Retina (tissue), 1 donor: ENCODE measurements around the gene MT1A.
A peak's percentile ranks its signal among the peaks of the same experiment; 100 is the strongest.

ENCODE experiments used
- DNase-seq: peaks from one replicate; pipeline ENCODE4 v3.0.0-alpha.2; 2016

Gene MT1A

DNA sequence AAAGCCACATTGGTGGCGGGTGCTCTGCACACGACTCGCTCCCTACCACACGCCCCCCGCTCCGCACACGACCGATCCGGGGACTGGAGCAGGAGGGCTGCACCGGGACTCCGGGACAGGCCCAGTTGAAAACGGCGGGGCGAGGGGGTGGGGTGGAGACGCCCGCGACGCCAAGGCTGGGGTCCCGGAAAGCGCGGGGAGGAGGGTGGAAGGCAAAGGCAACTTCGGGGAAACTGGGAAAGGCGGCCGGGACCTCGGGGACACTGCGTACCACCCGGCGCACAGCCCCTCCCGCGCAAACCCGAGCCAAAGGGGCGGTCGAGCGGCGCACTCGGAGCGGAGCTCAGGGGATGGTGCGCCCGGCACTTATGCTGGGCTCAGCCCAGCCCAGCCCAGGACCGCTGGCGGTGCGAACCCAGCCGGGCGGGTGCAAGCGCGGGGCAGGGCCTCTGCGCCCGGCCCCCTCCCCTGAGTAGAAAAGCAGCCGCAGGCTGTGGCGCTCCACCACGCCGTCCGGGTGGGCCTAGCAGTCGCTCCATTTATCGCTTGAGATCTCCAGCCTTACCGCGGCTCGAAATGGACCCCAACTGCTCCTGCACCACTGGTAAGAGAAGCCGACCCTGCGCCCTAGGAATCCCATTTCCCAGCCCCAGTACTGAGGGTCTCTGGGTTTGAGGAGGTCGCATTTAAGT lies 6.2 kb upstream of the MT1A start, which contains the start of gene MT1M:
TSS of gene MT1M (plus strand) at position 504 of the 692 bp plus-strand sequence. CDS start at position 577, 73 bp downstream.
- peak; percentile 67 for DNase-seq

DNA sequence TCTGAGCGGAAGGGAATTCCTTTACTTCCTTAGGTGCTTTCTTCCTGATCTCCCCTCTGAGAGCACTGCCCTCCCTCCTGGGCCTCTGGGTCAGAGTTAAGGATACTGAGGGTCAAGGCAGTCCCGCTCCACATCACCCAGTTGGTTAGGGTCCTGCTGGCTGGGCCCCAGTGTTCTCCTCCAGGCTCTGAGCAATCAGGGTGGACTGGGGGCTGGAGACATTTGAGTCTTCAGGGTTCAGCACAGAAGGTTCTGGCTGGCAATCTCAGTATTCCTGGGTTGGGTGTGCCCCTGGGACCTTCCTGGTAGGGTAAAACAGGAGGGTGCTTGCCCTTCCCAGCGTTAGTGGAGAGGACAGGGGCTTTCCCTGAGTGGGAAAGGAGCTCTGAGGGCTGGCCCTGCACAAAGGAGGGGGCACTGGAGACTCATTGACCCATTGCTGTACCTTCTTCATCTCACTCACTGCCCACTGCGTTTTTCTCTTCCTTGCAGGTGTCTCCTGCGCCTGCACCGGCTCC lies 5.6 kb upstream of the MT1A start:
- no peak for DNase-seq

DNA sequence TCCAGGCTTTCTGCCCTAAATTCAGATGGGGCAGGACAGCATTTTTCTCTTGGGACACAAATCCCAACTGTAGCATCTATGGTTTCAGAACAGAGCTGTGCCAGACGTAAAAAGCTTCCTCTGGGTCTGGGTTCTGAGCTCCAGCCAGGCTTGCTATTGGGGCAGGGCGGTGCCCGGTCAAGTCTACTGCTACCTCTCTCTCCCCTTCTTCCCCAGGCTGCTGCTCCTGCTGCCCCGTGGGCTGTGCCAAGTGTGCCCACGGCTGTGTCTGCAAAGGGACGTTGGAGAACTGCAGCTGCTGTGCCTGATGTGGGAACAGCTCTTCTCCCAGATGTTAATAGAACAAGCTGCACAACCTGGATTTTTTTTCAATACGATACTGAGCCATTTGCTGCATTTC lies 4.9 kb upstream of the MT1A start:
- no peak for DNase-seq

DNA sequence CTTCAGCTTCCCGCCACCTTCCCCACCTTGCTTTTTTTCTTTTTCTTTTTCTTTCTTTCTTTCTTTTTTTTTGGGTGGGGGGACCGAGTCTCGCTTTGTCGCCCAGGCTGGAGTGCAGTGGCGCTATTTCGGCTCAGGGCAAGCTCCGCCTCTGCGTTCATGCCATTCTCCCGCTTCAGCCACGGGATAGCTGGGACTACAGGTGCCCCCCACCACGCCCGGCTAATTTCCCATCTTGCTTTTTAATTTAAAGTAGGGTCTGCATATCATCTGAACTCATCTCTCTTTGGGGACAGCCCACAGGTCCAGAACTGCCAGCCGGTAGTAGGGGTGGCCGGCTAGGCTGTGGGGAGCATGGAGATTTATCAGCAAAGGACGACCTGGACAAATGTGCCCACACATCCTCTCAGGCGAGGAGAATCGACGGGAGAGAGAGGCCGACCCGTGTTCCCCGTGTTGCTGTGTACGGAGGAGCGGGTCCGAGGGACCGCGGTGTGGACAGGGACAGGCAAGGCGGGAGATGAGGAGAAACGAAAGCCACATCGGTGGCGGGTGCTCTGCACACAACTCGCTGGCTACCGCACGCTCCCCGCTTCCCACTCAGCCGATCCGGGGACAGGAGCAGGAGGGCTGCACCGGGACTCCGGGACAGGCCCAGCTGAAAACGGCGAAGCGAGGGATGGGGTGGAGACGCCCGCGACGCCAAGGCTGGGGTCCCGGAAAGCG lies 3.6 kb upstream of the MT1A start:
- peak; percentile 47 for DNase-seq

DNA sequence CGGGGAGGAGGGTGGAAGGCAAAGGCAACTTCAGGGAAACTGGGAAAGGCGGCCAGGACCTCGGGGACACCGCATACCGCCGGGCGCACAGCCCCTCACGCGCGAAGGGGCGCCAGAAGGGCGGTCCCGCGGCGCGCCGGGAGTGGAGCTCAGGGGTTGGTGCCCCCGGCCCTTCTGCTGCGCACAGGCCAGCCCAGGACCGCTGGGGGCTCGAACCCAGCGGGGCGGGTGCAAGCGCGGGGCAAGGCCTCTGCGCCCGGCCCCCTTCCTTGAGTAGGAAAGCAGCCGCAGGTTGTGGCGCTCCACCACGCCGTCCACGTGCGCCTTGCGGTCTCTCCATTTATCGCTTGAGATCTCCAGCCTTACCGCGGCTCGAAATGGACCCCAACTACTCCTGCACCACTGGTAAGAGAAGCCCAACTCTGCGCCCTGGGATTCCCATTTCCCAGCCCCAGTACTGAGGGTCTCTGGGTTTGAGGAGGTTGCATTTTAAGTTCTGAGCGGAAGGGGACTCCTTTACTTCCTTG lies 3.0 kb upstream of the MT1A start:
- peak; percentile 51 for DNase-seq

DNA sequence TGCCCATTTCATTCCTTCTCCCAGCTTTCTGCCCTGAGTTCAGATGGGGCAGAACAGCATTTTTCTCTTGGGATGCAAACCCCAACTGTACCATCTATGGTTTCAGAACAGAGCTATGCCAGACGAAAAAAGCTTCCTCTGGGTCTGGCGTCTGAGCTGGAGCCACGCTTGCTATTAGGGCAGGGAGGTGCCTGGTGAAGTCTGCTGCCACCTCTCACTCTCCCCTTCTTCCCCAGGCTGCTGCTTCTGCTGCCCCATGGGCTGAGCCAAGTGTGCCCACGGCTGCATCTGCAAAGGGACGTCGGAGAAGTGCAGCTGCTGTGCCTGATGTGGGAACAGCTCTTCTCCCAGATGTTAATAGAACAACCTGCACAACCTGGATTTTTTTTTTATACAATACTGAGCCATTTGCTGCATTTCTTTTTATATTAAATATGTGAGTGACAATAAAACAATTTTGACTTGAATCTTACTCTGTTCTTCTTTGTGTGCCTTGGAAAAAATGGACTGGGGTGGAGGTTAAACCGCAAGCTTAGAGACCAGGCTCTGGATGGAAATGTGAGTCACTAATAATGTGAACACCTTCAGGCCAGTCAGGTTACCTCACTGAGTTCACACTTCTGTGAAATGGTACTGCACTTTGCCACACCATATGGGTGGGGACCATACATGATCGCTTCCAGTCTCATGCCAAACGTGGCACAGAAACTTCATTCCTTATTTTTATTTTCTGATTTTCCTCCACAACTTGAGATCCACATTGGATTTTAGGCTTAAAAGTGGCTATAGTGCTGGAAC lies 1.7 kb upstream of the MT1A start:
- no peak for DNase-seq

DNA sequence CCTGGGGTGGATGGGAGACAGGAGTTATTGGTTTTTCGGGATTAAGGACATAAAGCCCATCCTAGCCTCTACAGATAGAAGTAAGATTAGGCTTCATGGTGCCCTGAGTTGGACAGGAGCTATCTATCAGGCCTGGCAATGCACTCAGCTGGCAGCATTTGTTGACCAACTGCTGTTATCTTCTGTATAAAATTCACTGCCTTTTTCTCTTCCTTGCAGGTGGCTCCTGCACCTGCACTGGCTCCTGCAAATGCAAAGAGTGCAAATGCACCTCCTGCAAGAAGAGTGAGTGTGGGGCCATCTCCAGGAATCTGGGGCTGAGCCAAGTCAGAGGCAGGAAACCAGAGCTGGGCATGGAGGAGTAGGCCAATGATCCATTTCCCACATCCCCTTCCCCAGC lies 579 bp downstream of the MT1A start:
- DNase-seq: no peak

DNA sequence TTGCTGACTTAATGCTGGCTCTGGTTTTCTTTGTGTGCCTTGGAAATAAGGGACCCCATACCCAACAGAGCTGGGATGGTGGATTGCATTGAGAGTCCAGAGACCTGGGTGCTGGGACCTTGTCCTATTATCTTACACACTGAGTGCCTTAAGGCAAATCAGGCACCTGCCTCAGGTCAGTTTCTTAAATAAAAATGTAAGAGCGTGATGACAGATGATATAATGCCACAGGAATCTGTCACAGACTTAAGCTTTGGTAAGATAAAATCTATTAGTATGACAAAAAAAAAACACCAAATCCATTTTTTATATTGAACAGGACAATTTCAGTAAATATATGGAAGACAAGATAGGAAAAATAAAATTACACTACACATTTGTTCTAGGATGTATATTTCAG lies 1.6 kb downstream of the MT1A start:
- DNase-seq: no peak

DNA sequence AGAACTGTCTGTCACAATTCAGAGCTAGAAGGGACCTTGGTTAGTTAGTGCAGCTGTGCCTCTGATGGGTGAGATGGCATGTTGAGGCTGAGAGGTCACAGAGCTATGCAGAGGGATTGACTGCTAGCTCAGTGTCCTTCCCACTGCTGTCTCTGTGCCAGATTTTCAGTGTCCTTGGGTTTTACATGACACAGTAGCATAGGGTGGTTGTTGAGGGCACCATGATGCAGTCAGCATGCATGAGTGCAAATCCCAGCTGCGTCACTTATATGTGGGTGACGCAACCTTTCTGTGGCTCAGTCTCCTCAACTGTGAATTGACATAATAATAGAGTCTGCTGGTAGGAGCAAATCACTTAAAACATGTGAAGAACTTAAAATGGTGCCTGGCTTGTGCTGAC lies 2.7 kb downstream of the MT1A start:
- no peak for DNase-seq

DNA sequence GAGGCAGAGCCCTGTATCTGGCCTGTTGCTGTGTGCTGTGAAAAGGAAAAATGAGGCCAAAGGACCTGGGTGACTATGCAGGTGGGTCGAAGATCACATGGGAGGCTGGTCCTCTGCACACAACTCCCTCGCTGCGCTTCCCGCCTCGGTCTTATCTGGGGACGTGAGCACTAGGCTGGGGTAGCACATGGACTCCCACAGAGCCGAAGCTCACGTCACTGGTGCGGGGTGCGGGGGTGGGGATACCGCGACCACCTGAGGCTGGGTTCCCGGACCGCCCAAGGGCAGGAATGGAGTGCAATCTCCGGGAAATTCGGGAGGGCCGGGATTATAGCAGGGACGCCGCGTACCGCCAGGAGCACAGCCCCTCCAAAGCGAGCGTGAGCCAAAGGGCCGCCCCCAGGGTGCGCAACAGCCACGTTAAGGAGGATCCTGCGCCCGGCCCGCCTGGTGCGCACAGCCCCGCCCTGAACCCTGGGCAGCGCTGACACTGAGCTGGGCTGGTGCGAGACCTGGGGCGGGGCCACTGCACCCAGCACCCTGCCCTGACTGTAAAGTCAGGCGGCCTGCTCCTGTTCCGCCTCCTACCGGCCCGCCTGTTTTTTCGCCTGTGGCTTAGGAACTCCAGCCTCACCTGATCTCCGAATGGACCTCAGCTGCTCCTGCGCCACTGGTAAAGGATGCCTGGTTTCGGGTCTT lies 4.8 kb downstream of the MT1A start:
- DNase-seq: no peak

DNA sequence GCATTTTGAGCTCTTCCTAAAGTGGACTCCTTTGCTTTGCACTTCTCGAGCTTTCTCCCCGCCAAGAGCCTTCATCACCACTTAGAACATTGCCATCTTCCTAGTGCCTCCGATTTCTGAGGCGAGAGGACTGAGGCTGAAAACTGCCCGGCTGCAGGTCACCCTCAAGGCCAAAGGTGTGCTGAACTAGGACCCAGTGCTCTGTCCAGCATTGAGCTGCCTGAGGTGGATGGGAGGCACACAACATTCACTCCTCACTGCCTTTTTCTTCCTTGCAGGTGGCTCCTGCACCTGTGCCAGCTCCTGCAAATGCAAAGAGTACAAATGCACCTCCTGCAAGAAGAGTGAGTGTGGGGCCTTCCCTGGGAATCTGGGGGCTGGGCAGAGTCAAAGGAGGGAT lies 5.4 kb downstream of the MT1A start:
- DNase-seq: no peak

DNA sequence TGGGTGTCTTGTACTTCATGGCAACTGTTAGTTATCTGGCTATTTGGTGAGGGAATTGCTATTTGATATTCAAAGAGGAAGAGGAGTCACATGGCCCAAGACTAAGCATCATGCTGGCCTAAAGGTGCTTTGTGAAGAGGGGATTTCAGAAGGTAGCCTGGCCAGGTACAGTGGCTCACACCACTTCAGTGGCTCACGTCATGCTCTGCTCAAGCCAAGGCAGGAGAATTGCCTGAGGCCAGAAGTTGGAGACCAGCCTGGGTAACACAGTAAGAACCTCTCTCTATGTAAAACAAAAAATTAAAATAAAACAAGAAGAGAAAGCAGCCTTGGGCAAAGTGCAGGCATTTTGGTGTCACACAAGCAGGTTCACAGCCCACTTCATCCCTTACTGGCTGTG lies 6.8 kb downstream of the MT1A start:
- no peak for DNase-seq

DNA sequence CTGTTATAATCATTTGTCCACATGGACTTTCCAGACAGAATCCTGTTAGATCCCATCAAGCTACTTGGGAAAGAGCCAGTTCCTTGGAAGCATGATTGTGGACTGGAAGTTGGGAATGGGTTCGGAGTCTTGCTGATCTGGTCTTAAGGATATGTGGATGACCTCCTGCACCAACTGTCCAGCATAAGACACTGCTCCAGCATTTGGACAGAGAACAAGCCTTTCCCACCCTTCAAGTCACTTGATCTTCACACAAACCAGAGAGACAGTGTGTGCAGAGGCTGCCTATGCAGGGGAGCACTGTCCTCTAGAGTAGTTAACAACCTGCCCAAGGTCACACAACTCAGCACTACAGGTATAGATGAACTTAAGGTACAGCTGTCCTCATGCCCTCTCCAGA lies 7.4 kb downstream of the MT1A start:
- no peak for DNase-seq

DNA sequence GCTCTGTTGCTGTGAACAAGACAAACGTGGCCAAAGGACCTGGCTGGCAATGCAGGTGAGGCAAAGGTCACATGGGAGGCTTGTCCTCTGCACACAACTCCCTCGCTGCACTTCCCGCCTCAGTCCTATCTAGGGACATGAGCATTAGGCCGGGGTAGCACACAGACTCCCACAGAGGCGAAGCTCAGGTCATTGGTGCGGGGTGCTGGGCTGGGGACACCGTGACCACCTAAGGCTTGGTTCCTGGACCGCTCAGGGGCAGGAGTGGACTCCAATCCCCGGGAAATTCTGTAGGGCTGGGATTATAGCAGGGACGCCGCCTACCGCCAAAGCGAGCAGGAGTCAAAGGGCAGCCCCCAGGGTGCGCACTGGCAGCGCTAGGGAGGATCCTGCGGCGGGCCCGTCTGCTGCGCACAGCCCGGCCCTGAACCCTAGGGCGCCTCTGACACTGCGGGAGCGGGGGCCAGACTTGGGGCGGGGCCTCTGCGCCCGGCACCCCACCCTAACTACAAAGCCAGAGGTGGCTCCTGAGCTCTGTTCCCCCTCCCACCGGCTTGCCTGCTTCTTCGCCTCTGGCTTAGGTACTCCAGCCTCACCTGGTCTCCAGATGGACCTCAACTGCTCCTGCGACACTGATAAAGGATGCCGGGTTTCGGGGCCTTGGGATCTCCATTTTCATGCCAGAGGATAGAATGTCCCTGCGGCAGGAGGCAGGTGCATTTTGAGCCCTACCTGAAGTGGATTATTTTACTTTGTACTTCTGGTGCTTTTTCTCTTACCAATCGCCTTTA lies 9.4 kb downstream of the MT1A start:
- DNase-seq: no peak

DNA sequence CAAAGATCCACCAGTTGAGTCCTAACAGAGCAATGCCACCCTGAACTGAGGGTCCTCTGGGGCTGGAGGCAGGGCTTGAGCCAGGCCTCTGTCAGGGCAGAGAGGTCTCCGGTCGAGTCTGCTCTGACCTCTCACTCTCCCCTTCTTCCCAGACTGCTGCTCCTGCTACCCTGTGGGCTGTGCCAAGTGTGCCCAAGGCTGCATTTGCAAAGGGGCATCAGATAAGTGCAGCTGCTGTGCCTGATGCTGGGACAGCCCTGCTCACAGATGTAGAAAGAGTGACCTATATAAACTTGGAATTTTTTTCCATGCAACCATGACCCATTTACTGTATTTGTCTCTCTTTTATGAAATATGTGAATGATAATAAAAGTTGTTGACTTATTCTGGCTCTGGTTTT lies 10.8 kb downstream of the MT1A start:
- DNase-seq: no peak

DNA sequence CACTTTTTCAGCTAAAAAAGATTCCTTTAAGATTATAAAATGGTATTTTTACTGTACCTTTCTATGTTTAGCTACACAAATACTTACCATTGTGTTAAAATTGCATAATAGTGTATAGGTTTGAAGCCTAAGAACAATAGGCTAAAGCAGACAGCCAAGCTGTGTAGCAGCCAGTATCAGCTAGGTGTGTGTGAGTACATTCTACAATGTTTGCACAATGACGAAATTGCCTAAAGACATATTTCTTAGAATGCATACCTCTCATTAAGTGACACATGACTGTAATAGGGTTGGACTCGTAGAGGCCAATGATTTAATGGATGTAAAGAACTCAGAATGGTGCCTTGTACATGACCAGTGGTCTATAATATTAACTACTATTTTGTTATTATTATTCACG lies 11.4 kb downstream of the MT1A start:
- no peak for DNase-seq

DNA sequence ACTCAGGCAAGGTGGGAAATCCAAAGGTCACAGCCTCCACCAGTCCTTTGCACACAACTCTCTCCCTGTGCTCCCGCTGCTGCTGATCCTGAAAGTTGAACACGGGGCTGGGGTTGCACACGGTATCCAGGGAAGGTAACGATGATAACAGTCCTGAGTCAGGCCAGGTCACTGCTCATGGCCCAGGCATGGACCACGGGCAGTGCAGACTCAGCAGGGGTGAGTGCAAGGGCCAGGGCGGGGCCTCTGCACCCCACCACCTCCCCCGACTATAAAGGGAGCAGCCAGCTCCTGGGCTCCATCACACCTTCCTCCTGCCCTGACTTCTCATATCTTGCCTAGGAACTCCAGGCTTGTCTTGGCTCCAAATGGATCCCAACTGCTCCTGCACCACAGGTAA lies 13.1 kb downstream of the MT1A start, which contains the start of gene MT1B:
TSS of gene MT1B (plus strand) at position 301 of the 400 bp plus-strand sequence. CDS start at position 369, 68 bp downstream.
- DNase-seq: no peak

DNA sequence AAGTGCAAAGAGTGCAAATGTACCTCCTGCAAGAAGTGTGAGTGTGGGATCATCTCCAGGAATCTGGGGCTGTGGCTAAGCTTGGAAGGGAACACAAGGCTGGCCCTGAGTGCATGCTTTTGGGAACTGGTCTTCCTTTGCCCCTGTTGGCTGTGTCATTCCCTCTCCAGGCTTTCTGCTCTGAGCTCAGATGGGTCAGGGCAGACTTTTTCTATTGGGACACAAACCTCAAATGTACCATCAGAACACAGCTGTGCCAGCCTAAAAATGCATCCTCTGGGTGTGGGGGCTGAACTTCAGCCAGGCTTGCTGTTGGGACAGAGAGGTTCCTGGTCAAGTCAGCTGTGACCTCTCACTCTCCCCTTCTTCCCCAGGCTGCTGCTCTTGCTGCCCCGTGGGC lies 14.1 kb downstream of the MT1A start:
- no peak for DNase-seq

DNA sequence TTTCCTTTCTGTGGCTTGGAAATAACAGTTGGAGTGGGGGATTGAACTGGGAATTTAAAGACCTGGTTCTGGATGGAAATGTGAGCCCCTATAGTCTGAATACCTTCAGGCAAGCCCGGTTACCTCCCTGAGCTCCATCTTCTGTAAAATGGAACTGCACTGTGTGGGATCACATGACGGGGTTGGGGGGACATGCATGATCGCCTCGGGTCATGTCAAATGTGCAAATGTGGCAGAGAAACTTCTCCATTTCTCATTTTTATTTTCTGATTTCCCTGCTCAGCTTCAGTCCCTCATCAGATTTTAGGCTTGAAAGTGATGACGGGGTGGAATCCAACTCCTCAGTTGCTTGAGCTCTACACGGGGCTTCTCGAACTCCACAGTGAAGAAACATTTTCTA lies 14.8 kb downstream of the MT1A start:
- DNase-seq: no peak

DNA sequence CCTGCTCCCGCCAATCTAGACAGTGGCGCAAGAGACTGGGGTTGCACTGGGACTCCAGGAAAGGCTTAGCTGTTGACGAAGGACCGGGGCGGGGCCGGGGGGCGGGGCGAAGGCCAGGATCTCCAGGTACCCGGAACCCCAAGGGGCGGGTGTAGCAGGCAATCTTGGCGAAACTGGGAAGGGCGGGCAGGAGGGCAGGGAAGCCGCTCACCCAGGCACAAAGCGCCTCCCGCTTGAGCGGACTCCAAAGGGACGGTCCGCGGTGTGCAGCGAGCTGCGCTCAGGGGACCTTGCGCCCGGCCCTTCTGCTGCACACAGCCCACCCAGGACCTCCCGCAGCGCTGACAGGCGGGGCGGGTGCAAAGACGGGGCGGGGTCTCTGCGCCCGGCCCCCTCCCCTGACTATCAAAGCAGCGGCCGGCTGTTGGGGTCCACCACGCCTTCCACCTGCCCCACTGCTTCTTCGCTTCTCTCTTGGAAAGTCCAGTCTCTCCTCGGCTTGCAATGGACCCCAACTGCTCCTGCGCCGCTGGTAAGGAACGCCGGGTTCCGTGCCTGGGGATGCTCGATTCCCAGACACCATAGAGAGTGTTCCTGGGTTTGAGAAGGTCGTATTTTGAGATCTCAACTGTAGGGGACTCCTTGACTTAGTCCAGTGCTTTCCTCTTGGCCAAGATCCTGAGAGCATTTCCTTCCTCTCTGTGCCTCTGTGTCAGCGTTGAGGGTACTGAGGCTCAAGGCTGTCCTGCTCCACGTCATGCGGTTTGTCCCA lies 19.3 kb downstream of the MT1A start, which contains the start of gene MT1F:
TSS of gene MT1F (plus strand) at position 405 of the 772 bp plus-strand sequence. CDS start at position 505, 100 bp downstream.
- peak; percentile 85 for DNase-seq
